BLaER1 (cell line): Measurements from ENCODE around the gene ATP8B3.
A peak's percentile ranks its signal among the peaks of the same experiment; 100 is the strongest.

ENCODE experiments used
- H3K27ac ChIP-seq: shearing (Covaris generic); formaldehyde crosslinking; 2 replicates; pipeline ENCODE4 v1.8.1; 2022
- H3K27me3 ChIP-seq: shearing (Covaris generic); formaldehyde crosslinking; 2 replicates; pipeline ENCODE4 v1.8.1; 2022
- H3K36me3 ChIP-seq: shearing (Covaris generic); formaldehyde crosslinking; 2 replicates; pipeline ENCODE4 v1.8.1; 2022
- H3K4me1 ChIP-seq: shearing (Covaris generic); formaldehyde crosslinking; 2 replicates; pipeline ENCODE4 v1.8.1; 2022
- H3K4me2 ChIP-seq: shearing (Covaris generic); formaldehyde crosslinking; 2 replicates; pipeline ENCODE4 v1.8.1; 2022
- H3K4me3 ChIP-seq: shearing (Covaris generic); formaldehyde crosslinking; 2 replicates; pipeline ENCODE4 v1.8.1; 2022
- H3K9ac ChIP-seq: shearing (Covaris generic); formaldehyde crosslinking; 2 replicates; pipeline ENCODE4 v1.8.1; 2022
- H3K9me3 ChIP-seq: shearing (Covaris generic); formaldehyde crosslinking; 2 replicates; pipeline ENCODE4 v1.8.1; 2022
- H4K20me1 ChIP-seq: shearing (Covaris generic); formaldehyde crosslinking; 2 replicates; pipeline ENCODE4 v1.8.1; 2022
- Cebpa-rat ChIP-seq: shearing (Covaris generic); IDR thresholded peaks from 2 replicates; pipeline ENCODE4 v1.8.1; 2022

Gene ATP8B3

GRCh38 chr19:1747285-1748114 is 64.6 kb downstream of the ATP8B3 start:
- Histone ChIP-seq H3K27ac (no peak overlapping the region), H4K20me1 (peaks cover 67% of the 10 kb centered on the region), H3K4me2 (peak overlapping the region; percentile 81), H3K4me3 (peak overlapping the region; percentile 52), H3K9ac (no peak overlapping the region), H3K4me1 (peaks cover 51% of the 10 kb centered on the region), H3K27me3 (peaks cover 75% of the 10 kb centered on the region), H3K9me3 (no peaks in the 10 kb centered on the region), H3K36me3 (no peaks in the 10 kb centered on the region)
- no peak for TF ChIP-seq Cebpa-rat

GRCh38 chr19:1746401-1747284 is 65.4 kb downstream of the ATP8B3 start:
- Histone ChIP-seq H3K4me1 (peaks cover 47% of the 10 kb centered on the region), H3K4me3 (no peak overlapping the region), H3K27me3 (peaks cover 68% of the 10 kb centered on the region), H3K36me3 (no peaks in the 10 kb centered on the region), H3K9me3 (no peaks in the 10 kb centered on the region), H4K20me1 (peaks cover 59% of the 10 kb centered on the region), H3K27ac (no peak overlapping the region), H3K9ac (no peak overlapping the region), H3K4me2 (peak overlapping the region; percentile 63)
- TF ChIP-seq Cebpa-rat = no peak

- peaks cover 61% of the 10 kb centered on the region for H3K27me3 ChIP-seq
- H3K4me3 ChIP-seq = peak overlapping the region; percentile 33; the same call in 1 of the 2 replicates
- no peak for TF ChIP-seq Cebpa-rat
Observed at GRCh38 chr19:1745589-1746031, 66.5 kb downstream of the ATP8B3 start.

GRCh38 chr19:1744822-1745563 is 67.1 kb downstream of the ATP8B3 start:
- H3K27ac ChIP-seq = no peak overlapping the region
- H3K4me2 ChIP-seq = peak overlapping the region; percentile 77
- TF ChIP-seq Cebpa-rat = no peak
- no peaks in the 10 kb centered on the region for H3K36me3 ChIP-seq
- H3K4me3 ChIP-seq = peak overlapping the region; percentile 33; the same call in 1 of the 2 replicates
- H3K27me3 ChIP-seq = peaks cover 61% of the 10 kb centered on the region
- H4K20me1 ChIP-seq = peaks cover 42% of the 10 kb centered on the region
- peaks cover 47% of the 10 kb centered on the region for H3K4me1 ChIP-seq
- H3K9me3 ChIP-seq = peaks cover 7% of the 10 kb centered on the region
- no peak overlapping the region for H3K9ac ChIP-seq

More at GRCh38 chr19:1745589-1746031, 66.5 kb downstream of the ATP8B3 start:
- Histone ChIP-seq H3K36me3 (no peaks in the 10 kb centered on the region), H3K4me2 (peak overlapping the region; percentile 77), H3K9ac (no peak overlapping the region), H3K9me3 (peaks cover under 1% of the 10 kb centered on the region), H4K20me1 (peaks cover 48% of the 10 kb centered on the region), H3K27ac (no peak overlapping the region), H3K4me1 (peaks cover 47% of the 10 kb centered on the region)

GRCh38 chr19:1744133-1744665 is 67.9 kb downstream of the ATP8B3 start:
- Histone ChIP-seq H3K4me2 (no peak overlapping the region), H3K9ac (no peak overlapping the region), H3K27ac (no peak overlapping the region), H3K36me3 (no peaks in the 10 kb centered on the region), H3K27me3 (peaks cover 57% of the 10 kb centered on the region), H3K4me3 (no peak overlapping the region), H3K9me3 (peaks cover 10% of the 10 kb centered on the region), H3K4me1 (peaks cover 39% of the 10 kb centered on the region), H4K20me1 (peaks cover 34% of the 10 kb centered on the region)
- TF ChIP-seq Cebpa-rat = no peak

- Histone ChIP-seq H3K4me3 (no peak overlapping the region), H3K4me1 (peaks cover 28% of the 10 kb centered on the region), H3K36me3 (no peaks in the 10 kb centered on the region), H3K9ac (no peak overlapping the region), H3K27ac (no peak overlapping the region), H4K20me1 (peaks cover 24% of the 10 kb centered on the region), H3K9me3 (peaks cover 10% of the 10 kb centered on the region), H3K27me3 (peaks cover 51% of the 10 kb centered on the region), H3K4me2 (no peak overlapping the region)
- no peak for TF ChIP-seq Cebpa-rat
Observed at GRCh38 chr19:1742989-1743696, 68.9 kb downstream of the ATP8B3 start.

- Histone ChIP-seq H3K4me3 (no peak overlapping the region), H3K9ac (no peak overlapping the region), H3K4me1 (peaks cover 5% of the 10 kb centered on the region), H3K36me3 (no peaks in the 10 kb centered on the region), H3K4me2 (no peak overlapping the region), H3K9me3 (peaks cover 10% of the 10 kb centered on the region), H4K20me1 (peaks cover 2% of the 10 kb centered on the region; the same call in 1 of the 2 replicates), H3K27ac (no peak overlapping the region), H3K27me3 (peaks cover 52% of the 10 kb centered on the region)
- no peak for TF ChIP-seq Cebpa-rat
Observed at GRCh38 chr19:1739960-1740629, 72.0 kb downstream of the ATP8B3 start.

GRCh38 chr19:1736927-1737326 is 75.1 kb downstream of the ATP8B3 start:
- Histone ChIP-seq H4K20me1 (no peaks in the 10 kb centered on the region; the same call in 1 of the 2 replicates), H3K4me3 (no peak overlapping the region), H3K27me3 (peaks cover 78% of the 10 kb centered on the region), H3K4me1 (no peaks in the 10 kb centered on the region), H3K9me3 (peaks cover 10% of the 10 kb centered on the region), H3K27ac (no peak overlapping the region), H3K9ac (no peak overlapping the region), H3K36me3 (no peaks in the 10 kb centered on the region), H3K4me2 (no peak overlapping the region)
- no peak for TF ChIP-seq Cebpa-rat
